Lower leg skin (tissue), 4 donors: ENCODE data around the gene HUNK. TPM values are rescaled to one million over a fixed set of nuclear protein-coding genes. Genes with fewer than 3 reads are reported as not detected.

Experiments
- DNase-seq, 2 donors: peaks; one replicate each; pipeline ENCODE4 v3.0.0-alpha.2; 2019; ENCODE audit warnings: low spot score in 2 of 2
- H3K4me3 ChIP-seq: fragments of 200-600 bp; sonication (generic); 2 replicates; pipeline ENCODE4 v1.5.1; 2017; ENCODE audit warnings: mild to moderate bottlenecking, low read depth; ENCODE audit not compliant: poor library complexity, severe bottlenecking
- CTCF ChIP-seq, 3 donors: fragments of 450-650 bp; IDR thresholded peaks; one replicate each; pipeline ENCODE4 v1.5.1; 2016; ENCODE audit warnings: antibody characterized with exemption in 3 of 3, mild to moderate bottlenecking in 3 of 3, moderate library complexity in 2 of 3
- POLR2A ChIP-seq, 2 donors: fragments of 450-650 bp; IDR thresholded peaks; one replicate each; pipeline ENCODE4 v1.6.1; 2016 to 2017; ENCODE audit warnings: antibody characterized with exemption in 2 of 2, mild to moderate bottlenecking in 1 of 2, moderate library complexity in 1 of 2
- WGBS, 2 donors: methylation state at CpG; one replicate each; pipeline ENCODE4 v1.1.5; 2018; 5-methylcytosine and 5-hydroxymethylcytosine counted together
- intact Hi-C: fragments of 100-400 bp; cut with DNase I; formaldehyde crosslinking; loops from one replicate; pipeline ENCODE4 v1.15.0; 2023; ENCODE audit warnings: low total_unique reads
- total RNA-seq, 4 donors: library from RNA; depleted of rRNA; stranded (reverse); fragments of >200 nt; gene quantifications; one replicate each; pipeline ENCODE4 v1.1.0, GENCODE V29; 2016

HUNK gene
- total RNA-seq, 4 donors from 2014 or later: 2.8 to 4.0 (median 3.5) TPM

DNA sequence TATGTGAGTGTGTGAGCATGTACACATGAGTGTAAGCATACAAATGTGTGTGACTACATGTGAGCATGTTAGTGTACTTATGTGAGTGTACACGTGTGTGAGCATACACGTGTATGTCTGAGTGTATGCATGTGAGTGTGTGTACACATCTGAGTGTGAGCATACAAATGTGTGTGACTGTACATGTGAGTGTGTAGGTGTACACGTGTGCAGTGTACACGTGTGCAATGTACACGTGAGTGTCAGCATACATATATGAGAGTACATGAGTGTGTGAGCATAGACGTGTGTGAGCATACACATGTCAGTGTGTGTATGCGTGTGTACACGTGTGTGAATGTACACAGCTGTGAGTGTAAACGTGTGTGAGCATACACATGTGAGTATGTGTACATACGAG, 170.6 kb downstream of the HUNK start:
- H3K4me3 ChIP-seq: no peak overlapping the region
- intact Hi-C loops: no loop called here
- 91 to 94% methylated on average over 10 of the region's 10 CpGs for WGBS, 2 donors
- no peak for DNase-seq
- TF ChIP-seq CTCF (IDR thresholded peaks at IDR 0.05) (no peak), POLR2A (IDR thresholded peaks at IDR 0.05) (no peak)

- H3K4me3 ChIP-seq: no peak overlapping the region
- no peak for DNase-seq
- TF ChIP-seq CTCF (IDR thresholded peaks at IDR 0.05): no peak
- no peak for TF ChIP-seq POLR2A (IDR thresholded peaks at IDR 0.05)
- WGBS, 2 donors: 71% methylated on average over 25 of the region's 25 CpGs
- intact Hi-C loops: no loop called here
Measured at GRCh38 chr21:32044205-32045180, 171.7 kb downstream of the HUNK start.

DNA sequence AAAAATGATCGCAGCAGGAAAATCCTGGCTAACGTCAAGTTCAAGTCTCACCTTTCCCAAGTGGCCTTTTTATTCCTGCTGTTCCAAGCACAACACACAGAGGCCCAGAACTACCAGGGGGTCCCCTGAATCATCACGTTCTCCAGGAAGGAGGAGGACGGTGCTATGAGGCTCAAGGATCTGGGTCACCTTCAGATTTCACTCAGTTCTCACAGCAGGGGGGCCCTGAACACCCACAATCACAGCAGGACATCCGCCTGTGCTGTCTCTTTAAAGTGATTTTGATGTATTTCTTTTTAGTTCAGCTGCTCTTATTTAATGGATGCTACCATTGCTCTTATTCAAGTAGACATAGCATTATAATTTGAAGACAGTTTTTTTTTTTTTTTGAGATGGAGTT, 173.4 kb downstream of the HUNK start:
- 85 to 88% methylated on average over 5 of the region's 5 CpGs for WGBS, 2 donors
- DNase-seq: no peak
- no peak overlapping the region for H3K4me3 ChIP-seq
- intact Hi-C loops: no loop called here
- TF ChIP-seq CTCF (IDR thresholded peaks at IDR 0.05): no peak

DNA sequence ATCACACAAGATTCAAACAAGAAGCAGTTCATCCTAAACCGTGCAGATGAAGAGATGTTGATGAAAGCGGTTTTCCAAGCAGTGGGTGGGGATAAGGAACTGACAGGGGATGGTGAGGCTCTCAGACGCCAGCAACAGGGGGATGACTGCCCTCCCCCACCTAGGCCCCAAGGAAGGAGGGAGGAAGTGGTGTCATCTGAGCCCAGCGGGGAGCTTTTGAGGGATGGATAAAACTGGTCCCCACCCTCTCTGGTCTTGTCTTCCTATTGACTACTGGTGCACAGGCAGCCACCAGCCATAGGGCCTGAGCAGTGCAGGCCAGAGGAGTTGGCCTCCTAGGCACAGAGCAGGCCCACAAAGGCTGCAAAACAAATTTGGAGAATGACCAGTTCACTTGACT, 175.5 kb downstream of the HUNK start:
- DNase-seq: no peak
- 63 to 69% methylated on average over 4 of the region's 4 CpGs for WGBS, 2 donors
- intact Hi-C loops: no loop called here
- TF ChIP-seq CTCF (IDR thresholded peaks at IDR 0.05) (no peak), POLR2A (IDR thresholded peaks at IDR 0.05) (no peak)
- H3K4me3 ChIP-seq: no peak overlapping the region

Other genes starting within 250 kb of the HUNK start
- gene SOD1, start 213.3 kb upstream of the HUNK start, total RNA-seq: 100 to 1,000 TPM; 118 to 141 (median 130) TPM
- 10 to 100 TPM; 11.8 to 30.8 (median 16.5) TPM for gene SCAF4, start 140.9 kb upstream of the HUNK start, total RNA-seq